GM19463 (cell line): ENCODE data around the gene CSNK1D.
"Not testable (repeated sequence)": the region's sequence is repeated elsewhere in the genome, so short reads cannot be mapped to it uniquely, and the experiment has no call there.

Experiments
- ATAC-seq: cut with Tn5 transposase; IDR thresholded peaks from one replicate; pipeline ENCODE4 v1.9.1; 2021; ENCODE audit warnings: mild to moderate bottlenecking, moderate library complexity; ENCODE audit not compliant: unreplicated experiment

CSNK1D gene

GRCh38 chr17:82254096-82254495 lies 19.4 kb downstream of the CSNK1D start:
- not testable (repeated sequence) for ATAC-seq

- ATAC-seq, result no peak
Observed at GRCh38 chr17:82253179-82253544, 20.3 kb downstream of the CSNK1D start.

DNA sequence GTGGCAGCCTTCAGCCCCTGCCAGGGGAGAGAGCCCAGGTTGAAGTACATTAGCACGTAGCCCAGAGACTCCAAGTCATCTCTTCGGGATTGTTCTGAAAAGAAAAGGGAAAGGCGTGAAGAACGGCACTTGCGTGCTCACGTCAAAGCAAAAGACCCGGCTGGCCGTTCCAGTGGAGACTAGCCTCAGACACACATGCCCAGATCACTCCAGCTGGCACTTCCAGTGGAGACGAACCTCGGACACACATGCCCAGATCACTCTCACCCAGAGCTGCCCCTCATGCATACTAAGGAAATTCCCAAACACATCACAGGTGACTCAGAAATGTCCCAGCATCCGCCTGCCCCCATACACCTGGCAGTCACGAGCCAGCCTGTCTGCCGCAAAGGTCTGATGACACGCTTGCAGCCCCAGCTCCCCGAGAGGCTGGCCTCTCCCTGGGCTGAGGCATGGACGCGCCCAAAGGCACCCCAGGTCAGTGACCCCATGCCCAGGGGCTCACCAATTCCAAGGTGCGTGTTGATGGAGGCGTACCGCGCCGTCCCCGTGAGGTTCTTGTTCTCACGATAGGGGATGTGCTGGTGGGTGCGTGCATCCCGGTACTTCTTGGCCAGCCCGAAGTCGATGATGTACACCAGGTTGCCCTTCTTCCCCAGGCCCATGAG lies 20.9 kb downstream of the CSNK1D start:
- no peak for ATAC-seq

DNA sequence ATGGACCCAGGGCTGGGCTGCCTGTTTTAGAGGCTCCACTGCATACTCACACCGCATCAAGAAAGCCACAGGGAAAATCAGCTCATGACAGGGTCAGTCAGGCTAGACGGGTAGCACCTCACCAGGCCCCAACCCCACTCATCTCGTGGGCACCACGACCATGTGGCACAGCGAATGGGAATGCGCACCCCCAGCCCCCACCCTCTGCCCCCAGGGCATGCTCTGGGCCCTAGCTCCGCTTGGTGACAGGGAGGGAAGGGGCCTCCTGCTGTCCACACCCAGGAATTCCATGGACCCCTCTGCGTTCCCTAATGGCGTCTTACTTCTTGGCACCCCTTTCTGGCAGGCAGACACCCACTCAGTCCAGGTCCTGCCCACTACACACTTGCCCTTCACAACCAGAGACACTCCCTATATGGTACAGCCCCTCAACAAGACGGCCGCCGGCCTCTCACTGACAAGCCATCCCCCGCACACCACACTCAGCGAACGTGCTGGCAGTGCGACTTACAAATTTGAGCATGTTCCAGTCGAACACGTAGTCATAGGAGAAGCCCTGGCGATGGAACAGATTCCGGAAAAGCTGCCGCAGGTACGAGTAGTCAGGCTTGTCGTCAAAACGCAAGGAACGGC lies 22.5 kb downstream of the CSNK1D start:
- no peak for ATAC-seq

DNA sequence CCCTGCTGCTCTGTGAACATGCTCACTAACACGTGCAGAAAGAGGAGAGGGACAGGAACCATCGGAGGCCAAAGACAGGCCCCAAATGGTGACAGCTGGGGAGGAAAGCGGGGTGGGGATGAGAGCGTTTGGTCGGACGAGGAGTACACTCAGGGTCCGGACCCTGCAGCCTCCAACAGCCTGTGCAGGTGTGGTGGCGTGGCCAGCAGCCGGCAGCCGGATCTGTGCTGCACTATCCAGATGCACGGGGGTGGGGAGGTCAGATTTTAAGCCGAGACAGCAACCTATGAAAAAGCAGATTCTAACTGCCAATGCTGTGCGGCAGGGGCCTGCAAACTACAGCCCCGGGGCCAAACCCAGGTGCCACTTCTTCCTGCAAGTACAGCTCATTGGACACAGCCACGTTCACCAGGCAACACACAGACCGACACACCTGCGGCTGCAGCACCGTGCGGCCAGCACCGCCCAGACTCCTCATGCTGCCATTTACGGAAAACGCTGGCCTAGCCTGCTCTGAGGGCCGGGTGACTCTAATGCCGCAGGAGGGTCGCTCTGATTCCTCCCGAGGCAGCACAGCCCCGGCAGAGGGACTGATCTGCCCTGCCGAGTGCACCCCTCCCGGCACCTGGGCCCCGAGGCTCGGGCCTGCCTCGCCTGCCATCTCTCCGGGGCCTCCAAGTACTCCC lies 23.5 kb downstream of the CSNK1D start:
- no peak for ATAC-seq

GRCh38 chr17:82248815-82249674 lies 24.5 kb downstream of the CSNK1D start:
- no peak for ATAC-seq

GRCh38 chr17:82247856-82248671 lies 25.4 kb downstream of the CSNK1D start:
- ATAC-seq, result no peak

- no peak for ATAC-seq
Observed at GRCh38 chr17:82247182-82247823, 26.2 kb downstream of the CSNK1D start.

GRCh38 chr17:82246365-82247181 lies 26.9 kb downstream of the CSNK1D start:
- ATAC-seq, result no peak

DNA sequence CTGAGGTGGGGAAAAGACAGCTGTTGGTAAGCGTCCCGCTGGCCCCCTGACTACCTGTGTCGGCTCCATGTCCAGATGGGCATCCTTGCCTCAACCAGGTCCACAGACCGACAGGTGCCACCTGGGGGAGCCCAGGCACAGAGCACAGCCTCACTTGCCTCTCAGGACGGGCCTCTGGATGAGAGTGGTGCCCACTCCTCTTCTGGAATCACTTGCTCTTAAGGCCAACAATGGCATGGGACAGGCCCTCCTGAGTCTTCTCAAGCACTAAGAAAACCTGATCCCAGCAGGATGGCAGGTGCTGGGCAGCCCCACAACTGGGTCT lies 27.5 kb downstream of the CSNK1D start:
- no peak for ATAC-seq

DNA sequence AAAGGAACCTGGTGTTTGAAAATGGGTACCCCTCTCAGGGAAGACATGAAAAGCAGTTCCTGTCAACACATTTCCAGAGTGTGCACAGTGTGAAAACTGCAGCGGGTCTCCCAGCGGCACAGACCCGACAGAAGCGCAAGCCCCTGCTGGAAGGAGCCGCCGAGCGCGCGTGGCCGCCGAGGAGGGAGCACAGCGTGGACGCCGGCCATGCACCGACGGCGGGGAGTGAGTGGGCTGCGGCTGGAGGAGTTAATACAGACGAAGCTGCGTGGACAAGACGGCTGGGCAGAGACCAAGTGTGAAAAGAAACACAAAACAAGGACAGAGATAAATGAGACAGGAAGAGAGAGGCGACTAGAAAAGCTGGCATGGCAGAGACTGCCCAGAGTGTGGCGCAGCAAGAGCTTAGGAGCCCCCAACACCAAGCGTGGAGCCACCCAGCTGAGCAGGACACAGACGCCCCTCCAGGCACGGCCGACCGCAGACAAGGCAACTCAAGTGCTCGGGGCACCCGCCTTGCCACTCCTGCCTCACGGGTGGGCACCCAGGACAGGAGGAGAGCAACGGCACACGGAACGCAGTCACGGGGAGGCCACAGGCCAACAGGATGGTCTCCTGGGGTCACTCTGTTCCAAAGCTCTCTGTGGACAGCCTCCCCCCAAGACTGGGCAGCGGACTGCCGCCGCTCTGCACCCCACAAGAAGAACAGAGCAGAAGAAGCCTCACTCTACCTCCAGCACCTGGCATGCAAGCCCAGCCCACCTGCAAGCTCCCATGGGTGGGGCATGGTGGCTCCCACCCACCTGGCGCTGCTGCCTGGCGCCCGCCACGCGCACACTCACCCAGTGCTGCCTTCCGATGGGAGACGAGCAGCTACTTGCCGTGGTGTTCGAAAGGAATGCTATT lies 28.1 kb downstream of the CSNK1D start:
- ATAC-seq, result no peak

GRCh38 chr17:82244413-82245133 lies 28.9 kb downstream of the CSNK1D start:
- ATAC-seq, result no peak

- ATAC-seq, result no peak
Observed at GRCh38 chr17:82243648-82244412, 29.7 kb downstream of the CSNK1D start.

- ATAC-seq, result no peak
Observed at GRCh38 chr17:82242977-82243647, 30.4 kb downstream of the CSNK1D start.

GRCh38 chr17:82242698-82242976 lies 30.9 kb downstream of the CSNK1D start:
- ATAC-seq, result no peak

- ATAC-seq, result no peak
Observed at GRCh38 chr17:82241926-82242697, 31.4 kb downstream of the CSNK1D start.
